ENCODE results near the gene ARHGAP12.

- TF ChIP-seq ZNF317 (CRISPR knock-in tag; IDR thresholded peaks at IDR 0.05; ENCODE audit: borderline replicate concordance, low read depth) (no peak), TCF7 (CRISPR knock-in tag; IDR thresholded peaks at IDR 0.05; ENCODE audit: low read depth) (no peak), CREB1 (CRISPR knock-in tag; IDR thresholded peaks at IDR 0.05) (no peak), ESRRA (CRISPR knock-in tag; IDR thresholded peaks at IDR 0.05; ENCODE audit: borderline replicate concordance) (no peak), FOXK1 (CRISPR knock-in tag; IDR thresholded peaks at IDR 0.05) (no peak), IRF2 (CRISPR knock-in tag; IDR thresholded peaks at IDR 0.05; ENCODE audit: borderline replicate concordance, low read depth) (no peak), E2F1 (CRISPR knock-in tag; IDR thresholded peaks at IDR 0.05) (no peak)
- TF ChIP-seq, protein P1, sequence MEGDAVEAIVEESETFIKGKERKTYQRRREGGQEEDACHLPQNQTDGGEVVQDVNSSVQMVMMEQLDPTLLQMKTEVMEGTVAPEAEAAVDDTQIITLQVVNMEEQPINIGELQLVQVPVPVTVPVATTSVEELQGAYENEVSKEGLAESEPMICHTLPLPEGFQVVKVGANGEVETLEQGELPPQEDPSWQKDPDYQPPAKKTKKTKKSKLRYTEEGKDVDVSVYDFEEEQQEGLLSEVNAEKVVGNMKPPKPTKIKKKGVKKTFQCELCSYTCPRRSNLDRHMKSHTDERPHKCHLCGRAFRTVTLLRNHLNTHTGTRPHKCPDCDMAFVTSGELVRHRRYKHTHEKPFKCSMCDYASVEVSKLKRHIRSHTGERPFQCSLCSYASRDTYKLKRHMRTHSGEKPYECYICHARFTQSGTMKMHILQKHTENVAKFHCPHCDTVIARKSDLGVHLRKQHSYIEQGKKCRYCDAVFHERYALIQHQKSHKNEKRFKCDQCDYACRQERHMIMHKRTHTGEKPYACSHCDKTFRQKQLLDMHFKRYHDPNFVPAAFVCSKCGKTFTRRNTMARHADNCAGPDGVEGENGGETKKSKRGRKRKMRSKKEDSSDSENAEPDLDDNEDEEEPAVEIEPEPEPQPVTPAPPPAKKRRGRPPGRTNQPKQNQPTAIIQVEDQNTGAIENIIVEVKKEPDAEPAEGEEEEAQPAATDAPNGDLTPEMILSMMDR (IDR thresholded peaks at IDR 0.05), result no peak
- TF ChIP-seq, protein P2, sequence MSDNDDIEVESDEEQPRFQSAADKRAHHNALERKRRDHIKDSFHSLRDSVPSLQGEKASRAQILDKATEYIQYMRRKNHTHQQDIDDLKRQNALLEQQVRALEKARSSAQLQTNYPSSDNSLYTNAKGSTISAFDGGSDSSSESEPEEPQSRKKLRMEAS (CRISPR knock-in tag; IDR thresholded peaks at IDR 0.05), result no peak
These were observed 54.9 kb downstream of the ARHGAP12 start for GRCh38 chr10:31873724-31874123.
